Liver (tissue), 3 donors: ENCODE results near the gene TAB2.

Experiments
- EGR1 ChIP-seq, 2 donors: IDR thresholded peaks; 2 replicates each; pipeline ENCODE4 v1.6.1; 2016 to 2018; ENCODE audit warnings: antibody characterized with exemption in 2 of 2, low read depth in 2 of 2
- MAX ChIP-seq: IDR thresholded peaks from 2 replicates; pipeline ENCODE4 v1.6.1; 2016; ENCODE audit warnings: antibody characterized with exemption
- RAD21 ChIP-seq, 2 donors: IDR thresholded peaks; 2 replicates each; pipeline ENCODE4 v1.6.1; 2016; ENCODE audit warnings: antibody characterized with exemption in 2 of 2, mild to moderate bottlenecking in 2 of 2
- YY1 ChIP-seq: IDR thresholded peaks from 2 replicates; pipeline ENCODE4 v1.6.1; 2016; ENCODE audit warnings: antibody characterized with exemption, mild to moderate bottlenecking
- TF ChIP-seq, protein P1 (sequence below): fragments of 150-350 bp; IDR thresholded peaks from 2 replicates; pipeline ENCODE4 v1.5.1; 2017; ENCODE audit warnings: improper control_type of control experiment, low read depth, low read length; ENCODE audit not compliant: missing input control
- donor health status: healthy.
- donor health status: healthy.

DNA sequence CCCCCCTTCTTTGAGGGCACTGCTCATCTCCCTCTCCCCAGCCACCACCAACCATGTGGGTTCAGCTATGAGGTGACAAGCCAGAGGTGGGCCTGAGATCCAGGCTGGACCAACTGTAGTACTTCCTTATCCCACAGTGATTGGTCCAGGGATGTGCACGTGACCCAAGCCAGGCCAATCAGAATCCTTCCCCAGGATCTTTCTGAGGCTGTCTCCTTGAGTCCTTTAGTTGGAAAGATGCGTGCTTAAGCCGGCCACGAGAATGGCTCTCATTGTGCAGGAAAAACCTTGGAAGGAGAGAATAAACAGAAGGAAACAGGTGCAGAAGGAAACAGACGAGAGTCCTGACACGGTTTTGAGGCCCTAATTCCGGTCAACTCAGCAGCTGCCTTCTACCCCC lies 128.1 kb downstream of the TAB2 start:
- TF ChIP-seq RAD21 (IDR thresholded peaks at IDR 0.05) (no peak), EGR1 (IDR thresholded peaks at IDR 0.05; ENCODE audit: low read depth in 2 of 2) (no peak), YY1 (no peak), MAX (no peak)
- TF ChIP-seq, protein P1, sequence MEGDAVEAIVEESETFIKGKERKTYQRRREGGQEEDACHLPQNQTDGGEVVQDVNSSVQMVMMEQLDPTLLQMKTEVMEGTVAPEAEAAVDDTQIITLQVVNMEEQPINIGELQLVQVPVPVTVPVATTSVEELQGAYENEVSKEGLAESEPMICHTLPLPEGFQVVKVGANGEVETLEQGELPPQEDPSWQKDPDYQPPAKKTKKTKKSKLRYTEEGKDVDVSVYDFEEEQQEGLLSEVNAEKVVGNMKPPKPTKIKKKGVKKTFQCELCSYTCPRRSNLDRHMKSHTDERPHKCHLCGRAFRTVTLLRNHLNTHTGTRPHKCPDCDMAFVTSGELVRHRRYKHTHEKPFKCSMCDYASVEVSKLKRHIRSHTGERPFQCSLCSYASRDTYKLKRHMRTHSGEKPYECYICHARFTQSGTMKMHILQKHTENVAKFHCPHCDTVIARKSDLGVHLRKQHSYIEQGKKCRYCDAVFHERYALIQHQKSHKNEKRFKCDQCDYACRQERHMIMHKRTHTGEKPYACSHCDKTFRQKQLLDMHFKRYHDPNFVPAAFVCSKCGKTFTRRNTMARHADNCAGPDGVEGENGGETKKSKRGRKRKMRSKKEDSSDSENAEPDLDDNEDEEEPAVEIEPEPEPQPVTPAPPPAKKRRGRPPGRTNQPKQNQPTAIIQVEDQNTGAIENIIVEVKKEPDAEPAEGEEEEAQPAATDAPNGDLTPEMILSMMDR: no peak
